T-cell (primary cell): ENCODE results near the gene ACTL6A. TPM values are rescaled to one million over a fixed set of nuclear protein-coding genes. Genes with fewer than 3 reads are reported as not detected.

Experiments
- ATAC-seq, 4 experiments: fragments of 200-7000 bp in 3 of 4; fragments of 150-1000 bp in 1 of 4; cut with Tn5 transposase; replicated peaks in 1 of 4; 1 replicate in 3 of 4; 2 replicates in 1 of 4; pipeline ENCODE4 v1.10.0; 2021; ENCODE audit warnings: moderate library complexity in 3 of 4, mild to moderate bottlenecking in 2 of 4, moderate number of reproducible peaks in 1 of 4
- CTCF ChIA-PET, 2 donors: fragments of 300-600 bp; sonication (Branson Sonifier 250); formaldehyde crosslinking; loops; one replicate each; lab custom pipeline; 2022; ENCODE audit warnings: antibody characterized with exemption in 2 of 2; lab: Charles Lee
- POLR2A ChIA-PET, 2 donors: fragments of 300-600 bp; sonication (Branson Sonifier 250); formaldehyde crosslinking; loops; one replicate each; lab custom pipeline; 2022; ENCODE audit warnings: antibody characterized with exemption in 2 of 2; lab: Charles Lee
- DNase-seq, 35 experiments: peaks; one replicate each; pipeline versions ENCODE4 v3.0.0 to v3.0.0-alpha.2; 2013 to 2023
- H3K27ac ChIP-seq: one replicate; pipeline ENCODE4 v1.5.1; 2013; ENCODE audit warnings: low read length
- H3K27me3 ChIP-seq, 2 experiments: replicated peaks in 1 of 2; 1 replicate in 1 of 2; 2 replicates in 1 of 2; pipeline versions ENCODE4 v1.6.1 to v1.7.0; 2013; ENCODE audit warnings: low read length in 1 of 2, mixed read lengths in 1 of 2; ENCODE audit not compliant: control insufficient read depth in 2 of 2, insufficient read depth in 2 of 2; ENCODE audit errors: extremely low read depth in 1 of 2
- H3K36me3 ChIP-seq, 2 donors: 1 replicate in 1 of 2; 2 replicates in 1 of 2; pipeline versions ENCODE4 v1.6.1 to v1.7.0; 2013; ENCODE audit warnings: low read length in 1 of 2; ENCODE audit not compliant: control insufficient read depth in 2 of 2, insufficient read depth in 1 of 2; ENCODE audit errors: extremely low read depth in 1 of 2
- H3K4me1 ChIP-seq, 2 experiments: 1 replicate in 1 of 2; 2 replicates in 1 of 2; pipeline versions ENCODE4 v1.6.1 to v1.7.0; 2013; ENCODE audit warnings: low read length in 2 of 2, mixed read lengths in 1 of 2; ENCODE audit not compliant: insufficient read depth in 2 of 2, control insufficient read depth in 1 of 2; ENCODE audit errors: extremely low read depth in 1 of 2
- H3K4me3 ChIP-seq, 2 donors: 1 replicate in 1 of 2; 2 replicates in 1 of 2; pipeline versions ENCODE4 v1.5.1 to v1.7.0; 2013; ENCODE audit warnings: mild to moderate bottlenecking in 2 of 2, low read length in 1 of 2, moderate library complexity in 1 of 2; ENCODE audit not compliant: control insufficient read depth in 1 of 2; ENCODE audit errors: extremely low read depth in 1 of 2
- H3K9me3 ChIP-seq: 2 replicates; pipeline ENCODE4 v1.7.0; 2013
- H3K27ac Mint-ChIP-seq, 2 donors: one replicate each; pipeline ENCODE4 v1.8.0; 2020 to 2021; ENCODE audit warnings: mild to moderate bottlenecking in 2 of 2, mixed read lengths in 2 of 2
- H3K27me3 Mint-ChIP-seq, 2 donors: one replicate each; pipeline ENCODE4 v1.8.0; 2021 to 2022; ENCODE audit warnings: mixed read lengths in 2 of 2
- H3K36me3 Mint-ChIP-seq: one replicate; pipeline ENCODE4 v1.8.0; 2021; ENCODE audit warnings: mixed read lengths
- H3K4me1 Mint-ChIP-seq, 3 donors: one replicate each; pipeline ENCODE4 v1.8.0; 2020 to 2022; ENCODE audit warnings: mixed read lengths in 3 of 3, mild to moderate bottlenecking in 1 of 3
- H3K4me3 Mint-ChIP-seq, 3 donors: one replicate each; pipeline ENCODE4 v1.8.0; 2020 to 2022; ENCODE audit warnings: mild to moderate bottlenecking in 3 of 3, mixed read lengths in 3 of 3, moderate library complexity in 3 of 3
- H3K9me3 Mint-ChIP-seq, 3 donors: one replicate each; pipeline ENCODE4 v1.8.0; 2020 to 2022; ENCODE audit warnings: mixed read lengths in 3 of 3
- WGBS: methylation state at CpG from one replicate; pipeline ENCODE4 v1.1.5; 2013; ENCODE audit warnings: missing lambda C conversion rate; ENCODE audit not compliant: insufficient coverage; 5-methylcytosine and 5-hydroxymethylcytosine counted together
- total RNA-seq, 35 experiments: library from RNA in 6 of 35; stranded (reverse) in 6 of 35; fragments of 120-200 nt in 1 of 35; gene quantifications; one replicate each; pipeline versions ENCODE4 v1.2.1 to v1.2.4 and lab custom pipeline; 2013 to 2026

The ACTL6A gene
- total RNA-seq, 5 donors from 2014 or later (not counting 1 experiment from before 2014, with no cell fraction given) = 27.4 to 62.7 (median 59.2) TPM

DNA sequence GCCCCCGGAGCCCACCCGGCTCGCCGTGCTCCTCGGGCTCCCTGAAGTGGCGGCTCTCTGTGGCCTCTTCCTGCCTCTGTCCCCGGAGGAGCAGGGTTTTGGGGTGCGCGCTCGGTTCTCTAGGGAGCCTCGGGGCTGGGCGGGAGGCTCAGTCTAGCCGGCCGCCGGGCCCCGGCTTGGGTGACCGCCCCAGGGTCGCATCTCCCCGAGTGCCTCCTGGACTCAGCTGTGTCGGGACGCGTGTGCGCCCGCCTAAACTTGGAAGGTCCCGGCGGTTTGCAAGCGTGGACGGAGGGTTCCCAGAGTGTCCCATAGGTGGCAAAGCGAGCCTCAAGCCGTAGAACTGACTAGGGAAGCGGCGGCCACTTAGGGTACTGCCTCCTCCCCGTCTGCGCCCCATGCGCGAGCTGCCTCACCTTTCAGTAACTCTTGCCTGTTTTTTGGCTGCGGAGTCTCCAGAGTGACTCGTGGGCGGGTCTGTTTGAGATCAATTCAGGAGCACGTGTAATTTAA, 601 bp downstream of the ACTL6A start:
- H3K9me3 Mint-ChIP-seq = no peaks in the 10 kb centered on the region
- H3K36me3 Mint-ChIP-seq = no peaks in the 10 kb centered on the region
- H3K27me3 Mint-ChIP-seq = peaks cover 0 to 5% of the 10 kb centered on the region in 2 donors
- no peaks in the 10 kb centered on the region for H3K36me3 ChIP-seq
- H3K4me1 ChIP-seq = peaks cover 11 to 26% of the 10 kb centered on the region in 2 experiments
- POLR2A ChIA-PET = interaction anchor here in 1 of 2 donors (0.5 to 1.5 kb wide), 2 partner anchors 41 to 1402 kb away, joined by 3 to 9 read pairs; partner anchors contain the start of genes MRPL47 and NDUFB5
- peak overlapping the region; percentile 86 to 94 for H3K4me3 ChIP-seq
- H3K27me3 ChIP-seq = no peaks in the 10 kb centered on the region
- DNase-seq (peak; percentile 27 to 77 (median 59)), ATAC-seq (peak; percentile 40 to 52 (median 46))
- peaks cover 26 to 36% (median 35%) of the 10 kb centered on the region in 3 donors for H3K4me1 Mint-ChIP-seq
- 0% methylated on average over 39 of the region's 40 CpGs for WGBS
- peak overlapping the region; percentile 80 to 87 for H3K27ac Mint-ChIP-seq
- CTCF ChIA-PET = interaction anchor here in 1 of 2 donors (0.5 to 2.6 kb wide), 7 partner anchors 15 to 548 kb away, joined by 3 to 9 read pairs (median 5); partner anchors contain the start of genes MRPL47, NDUFB5 and USP13
- peak overlapping the region; percentile 94 to 98 (median 98) for H3K4me3 Mint-ChIP-seq
- no peaks in the 10 kb centered on the region for H3K9me3 ChIP-seq
- H3K27ac ChIP-seq = peak overlapping the region; percentile 53

- DNase-seq (no peak), ATAC-seq (no peak)
- Histone ChIP-seq H3K9me3 (no peaks in the 10 kb centered on the region), H3K4me3 (no peak overlapping the region), H3K36me3 (peaks cover 0 to 8% of the 10 kb centered on the region in 2 donors), H3K4me1 (peaks cover 11 to 26% of the 10 kb centered on the region in 2 experiments), H3K27me3 (no peaks in the 10 kb centered on the region), H3K27ac (no peak overlapping the region)
- CTCF ChIA-PET = interaction anchor here in 1 of 2 donors (0.7 to 1.3 kb wide), 2 partner anchors 13 to 33 kb away, joined by 3 read pairs; no protein-coding TSS in a partner anchor
- 43% methylated on average over 2 of the region's 3 CpGs for WGBS
- H3K27me3 Mint-ChIP-seq = peaks cover 0 to 1% of the 10 kb centered on the region in 2 donors
- peaks cover 9% of the 10 kb centered on the region for H3K36me3 Mint-ChIP-seq
- peak overlapping the region; percentile 25 to 59 for H3K27ac Mint-ChIP-seq
- peaks cover 26 to 40% (median 39%) of the 10 kb centered on the region in 3 donors for H3K4me1 Mint-ChIP-seq
- POLR2A ChIA-PET = no interaction called here
- peak overlapping the region in 1 of 3 donors; percentile 13 for H3K4me3 Mint-ChIP-seq
- no peaks in the 10 kb centered on the region for H3K9me3 Mint-ChIP-seq
These were observed 2.8 kb downstream of the ACTL6A start for GRCh38 chr3:179565496-179565895.

GRCh38 chr3:179580992-179581391, 18.3 kb downstream of the ACTL6A start:
- ChIA-PET CTCF (no interaction called here), POLR2A (no interaction called here)
- H3K27me3 ChIP-seq = no peaks in the 10 kb centered on the region
- Mint-ChIP-seq H3K27me3 (no peaks in the 10 kb centered on the region), H3K4me1 (no peaks in the 10 kb centered on the region), H3K4me3 (no peak overlapping the region), H3K27ac (no peak overlapping the region), H3K36me3 (peaks cover 37% of the 10 kb centered on the region), H3K9me3 (no peaks in the 10 kb centered on the region)
- DNase-seq (no peak), ATAC-seq (no peak)
- no peaks in the 10 kb centered on the region for H3K4me1 ChIP-seq
- H3K9me3 ChIP-seq = no peaks in the 10 kb centered on the region
- no CpG with 5 or more reads among the region's 1 CpG for WGBS
- no peak overlapping the region for H3K27ac ChIP-seq
- H3K4me3 ChIP-seq = no peak overlapping the region
- H3K36me3 ChIP-seq = peaks cover 6 to 78% of the 10 kb centered on the region in 2 donors

DNA sequence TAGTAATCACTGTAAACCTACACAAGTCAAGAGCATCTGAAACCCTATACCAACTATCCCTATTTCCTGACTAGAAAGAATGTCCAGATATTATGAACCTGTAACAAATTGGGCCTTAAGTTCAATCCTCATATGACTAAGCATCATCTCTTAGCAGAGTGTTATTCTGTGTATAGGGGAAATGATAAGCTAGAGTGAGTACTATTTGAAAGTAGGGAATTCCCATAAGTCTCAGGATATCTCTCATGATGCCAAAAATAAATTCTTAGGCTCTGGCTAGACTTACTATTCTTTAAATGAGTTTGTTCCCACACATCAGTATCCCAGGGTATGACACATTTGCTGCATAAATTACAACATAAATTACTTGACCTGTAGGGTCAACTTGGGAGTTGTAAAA, 26.4 kb downstream of the ACTL6A start:
- peaks cover 0 to 88% of the 10 kb centered on the region in 2 donors for H3K36me3 ChIP-seq
- H3K4me1 ChIP-seq = no peaks in the 10 kb centered on the region
- no peak overlapping the region for H3K4me3 ChIP-seq
- ATAC-seq = no peak
- DNase-seq = no peak
- POLR2A ChIA-PET = interaction anchor here in 1 of 2 donors (0.6 kb wide), 1 partner anchor 238 kb away, joined by 3 read pairs; no protein-coding TSS in a partner anchor
- Mint-ChIP-seq H3K27me3 (no peaks in the 10 kb centered on the region), H3K36me3 (peaks cover 49% of the 10 kb centered on the region), H3K27ac (no peak overlapping the region), H3K4me1 (no peaks in the 10 kb centered on the region), H3K4me3 (no peak overlapping the region), H3K9me3 (no peaks in the 10 kb centered on the region)
- H3K27ac ChIP-seq = no peak overlapping the region
- H3K27me3 ChIP-seq = no peaks in the 10 kb centered on the region
- CTCF ChIA-PET = no interaction called here
- no peaks in the 10 kb centered on the region for H3K9me3 ChIP-seq

- ChIA-PET CTCF (interaction anchor here in 1 of 2 donors (0.7 to 1.0 kb wide), 2 partner anchors 11 to 575 kb away, joined by 4 read pairs; no protein-coding TSS in a partner anchor), POLR2A (no interaction called here)
- no peak for DNase-seq
- Histone ChIP-seq H3K27ac (no peak overlapping the region), H3K36me3 (peaks cover 0 to 86% of the 10 kb centered on the region in 2 donors), H3K4me1 (no peaks in the 10 kb centered on the region), H3K9me3 (no peaks in the 10 kb centered on the region), H3K4me3 (no peak overlapping the region), H3K27me3 (no peaks in the 10 kb centered on the region)
- H3K4me1 Mint-ChIP-seq = no peaks in the 10 kb centered on the region
- WGBS = 100% methylated on average over 1 of the region's 2 CpGs
- no peak overlapping the region for H3K27ac Mint-ChIP-seq
- no peak overlapping the region for H3K4me3 Mint-ChIP-seq
- no peaks in the 10 kb centered on the region for H3K27me3 Mint-ChIP-seq
- H3K9me3 Mint-ChIP-seq = no peaks in the 10 kb centered on the region
- H3K36me3 Mint-ChIP-seq = peaks cover 55% of the 10 kb centered on the region
- ATAC-seq = no peak
These were observed 27.9 kb downstream of the ACTL6A start for GRCh38 chr3:179590669-179591068.

DNA sequence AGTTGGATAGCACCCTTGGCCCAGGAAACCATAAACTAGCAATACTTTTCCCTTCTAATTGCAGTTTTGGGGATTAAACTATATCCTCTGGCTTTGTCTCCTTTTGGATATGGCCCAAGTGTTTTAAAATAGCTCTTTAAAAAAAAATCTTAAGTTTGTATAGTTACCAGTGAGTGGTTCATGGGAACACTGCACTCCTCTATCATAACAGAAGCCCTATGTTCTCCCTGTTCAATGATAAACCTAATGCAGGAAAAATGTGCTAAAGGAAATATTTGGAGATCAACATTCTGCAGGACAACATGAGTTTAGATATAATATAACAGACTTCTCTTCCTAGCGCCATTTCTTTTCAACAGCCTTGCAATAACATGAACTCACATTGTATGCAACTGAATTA, 28.6 kb downstream of the ACTL6A start:
- WGBS = no CpG with 5 or more reads among the region's 1 CpG
- H3K36me3 Mint-ChIP-seq = peaks cover 51% of the 10 kb centered on the region
- no peaks in the 10 kb centered on the region for H3K9me3 ChIP-seq

More for the DNA sequence above, 28.6 kb downstream of the ACTL6A start:
- Mint-ChIP-seq H3K27ac (no peak overlapping the region), H3K27me3 (no peaks in the 10 kb centered on the region), H3K4me1 (no peaks in the 10 kb centered on the region), H3K4me3 (no peak overlapping the region), H3K9me3 (no peaks in the 10 kb centered on the region)
- no peak overlapping the region for H3K27ac ChIP-seq
- no peak overlapping the region for H3K4me3 ChIP-seq
- CTCF ChIA-PET = interaction anchor here (0.5 to 1.0 kb wide), 2 partner anchors 10 to 35 kb away, joined by 3 to 4 read pairs; no protein-coding TSS in a partner anchor
- no peaks in the 10 kb centered on the region for H3K27me3 ChIP-seq
- H3K36me3 ChIP-seq = peaks cover 0 to 82% of the 10 kb centered on the region in 2 donors
- DNase-seq = no peak
- POLR2A ChIA-PET = no interaction called here
- H3K4me1 ChIP-seq = no peaks in the 10 kb centered on the region
- no peak for ATAC-seq
